Endothelial cell of umbilical vein (primary cell): Measurements from ENCODE around the gene UST. TPM values are rescaled to one million over a fixed set of nuclear protein-coding genes. Genes with fewer than 3 reads are reported as not detected.

Experiments used
- BruUV-seq: library from RNA; stranded (reverse); fragments of 400-500 nt; replicated peaks from 2 replicates; lab custom pipeline; 2021; lab: Mats Ljungman, UMichigan
- CTCF ChIA-PET: fragments of 300-600, 350-600 bp; sonication (Branson Sonifier 250); formaldehyde crosslinking; loops from one replicate; lab custom pipeline; 2021; ENCODE audit warnings: antibody characterized with exemption, inconsistent platforms; lab: Charles Lee
- POLR2A ChIA-PET: fragments of 300-600, 350-600 bp; sonication (Branson Sonifier 250); formaldehyde crosslinking; loops from one replicate; lab custom pipeline; 2021; ENCODE audit warnings: antibody characterized with exemption, inconsistent platforms; lab: Charles Lee
- DNase-seq: peaks from one replicate; pipeline ENCODE4 v3.0.0-alpha.2; 2011; ENCODE audit warnings: low read depth, low spot score
- FAIRE-seq: peaks from 2 replicates; lab custom pipeline; 2011; peaks lifted over from hg19 to GRCh38; lab: Jason Lieb, UNC
- H2AFZ ChIP-seq: 2 replicates; pipeline ENCODE4 v1.6.0; 2012; ENCODE audit warnings: low read depth, low read length, control low read depth, inconsistent platforms
- H3K27ac ChIP-seq: 2 replicates; pipeline ENCODE4 v1.5.1; 2011; ENCODE audit warnings: low read depth, mild to moderate bottlenecking, control low read depth, low read length, moderate library complexity; ENCODE audit not compliant: insufficient read depth
- H3K27me3 ChIP-seq, 2 experiments: 2 replicates each; pipeline versions ENCODE4 v1.6.0 to v1.6.1; 2011; ENCODE audit warnings: low read length in 2 of 2, mixed read lengths in 1 of 2; ENCODE audit not compliant: control insufficient read depth in 2 of 2, insufficient read depth in 2 of 2
- H3K36me3 ChIP-seq, 2 experiments: 2 replicates in 1 of 2; 3 replicates in 1 of 2; pipeline ENCODE4 v1.5.1; 2011; ENCODE audit warnings: low read length in 2 of 2, mild to moderate bottlenecking in 1 of 2, moderate library complexity in 1 of 2; ENCODE audit not compliant: control insufficient read depth in 2 of 2, insufficient read depth in 2 of 2; ENCODE audit errors: extremely low read depth in 1 of 2
- H3K4me1 ChIP-seq: 3 replicates; pipeline ENCODE4 v1.5.1; 2011; ENCODE audit warnings: mild to moderate bottlenecking, low read length; ENCODE audit not compliant: control insufficient read depth, insufficient read depth; ENCODE audit errors: extremely low read depth
- H3K4me2 ChIP-seq: 2 replicates; pipeline ENCODE4 v1.6.1; 2011; ENCODE audit warnings: low read length, control low read depth, mixed read lengths; ENCODE audit not compliant: insufficient read depth
- H3K4me3 ChIP-seq, 3 experiments: fragments of 200-600 bp in 1 of 3; sonication (generic), shearing (Covaris generic) in 1 of 3; replicated peaks in 1 of 3; 2 replicates each; pipeline ENCODE4 v1.5.1; 2011 to 2016; ENCODE audit warnings: control low read depth in 3 of 3, low read length in 3 of 3, mild to moderate bottlenecking in 2 of 3, inconsistent platforms in 1 of 3, low read depth in 1 of 3, moderate library complexity in 1 of 3; ENCODE audit not compliant: insufficient read depth in 1 of 3
- H3K79me2 ChIP-seq: 2 replicates; pipeline ENCODE4 v1.6.0; 2012; ENCODE audit warnings: low read length, inconsistent platforms; ENCODE audit not compliant: control insufficient read depth, insufficient read depth
- H3K9ac ChIP-seq: replicated peaks from 2 replicates; pipeline ENCODE3; 2011; ENCODE audit warnings: low read length, control low read depth; ENCODE audit not compliant: insufficient read depth; ENCODE audit errors: extremely low read depth
- H3K9me1 ChIP-seq: replicated peaks from 3 replicates; pipeline ENCODE4 v1.6.0; 2011; ENCODE audit warnings: mild to moderate bottlenecking, low read length; ENCODE audit not compliant: control insufficient read depth, insufficient read depth; ENCODE audit errors: extremely low read depth
- H3K9me3 ChIP-seq: replicated peaks from 2 replicates; pipeline ENCODE4 v1.5.1; 2012; ENCODE audit warnings: low read length, inconsistent platforms; ENCODE audit not compliant: control insufficient read depth, insufficient read depth
- H4K20me1 ChIP-seq: replicated peaks from 2 replicates; pipeline ENCODE3; 2011; ENCODE audit warnings: mild to moderate bottlenecking, low read length; ENCODE audit not compliant: control insufficient read depth, insufficient read depth; ENCODE audit errors: extremely low read depth
- EZH2 ChIP-seq: IDR thresholded peaks from 2 replicates; pipeline ENCODE4 v1.6.1; 2012; ENCODE audit warnings: borderline replicate concordance, low read depth, mild to moderate bottlenecking, moderate library complexity, low read length, inconsistent platforms; ENCODE audit not compliant: severe bottlenecking
- FOS ChIP-seq: IDR thresholded peaks from 2 replicates; pipeline ENCODE4 v1.6.1; 2011; ENCODE audit warnings: mild to moderate bottlenecking, low read length, moderate library complexity, borderline replicate concordance; ENCODE audit not compliant: insufficient read depth
- GATA2 ChIP-seq: IDR thresholded peaks from 2 replicates; pipeline ENCODE4 v1.7.0; 2011; ENCODE audit warnings: low read depth, mild to moderate bottlenecking, moderate library complexity, mixed read lengths, low read length; ENCODE audit not compliant: insufficient read length, insufficient read depth
- JUN ChIP-seq: IDR thresholded peaks from 2 replicates; pipeline ENCODE4 v1.6.1; 2011; ENCODE audit warnings: borderline replicate concordance, low read depth; ENCODE audit not compliant: insufficient read length, insufficient read depth
- MYC ChIP-seq: IDR thresholded peaks from one replicate; pipeline ENCODE4 v1.6.1; 2011; ENCODE audit warnings: mild to moderate bottlenecking, low read depth, low read length
- POLR2A ChIP-seq: IDR thresholded peaks from 2 replicates; pipeline ENCODE4 v1.6.1; 2012; ENCODE audit warnings: low read depth, mild to moderate bottlenecking, control low read depth, low read length
- POLR2AphosphoS5 ChIP-seq: IDR thresholded peaks from 2 replicates; pipeline ENCODE4 v1.6.1; 2012; ENCODE audit warnings: low read depth, mild to moderate bottlenecking, control low read depth, low read length, moderate library complexity; ENCODE audit not compliant: insufficient read depth
- dilution Hi-C: fragments of 300-500 bp; cut with MboI; formaldehyde crosslinking; loops from one replicate; pipeline ENCODE4 v1.15.0; 2019; ENCODE audit warnings: low sequenced_read_pairs; ENCODE audit not compliant: extremely low pct_ligation_motif_present
- intact Hi-C: fragments of 100-400 bp; cut with micrococcal nuclease; formaldehyde crosslinking; loops from one replicate; pipeline ENCODE4 v1.10.0; 2022
- polyA plus RNA-seq, 4 experiments: library from polyadenylated mRNA; depleted of rRNA in 3 of 4; stranded (reverse) in 3 of 4; unstranded in 1 of 4; fragments of >200 nt; gene quantifications; 2 replicates each; pipeline versions ENCODE4 v1.2.1 to v1.2.3, GENCODE V29; 2011 to 2012; ENCODE audit warnings: missing spikeins in 1 of 4
- total RNA-seq: library from RNA; stranded (reverse); gene quantifications from 2 replicates; pipeline ENCODE4 v1.2.3, GENCODE V29; 2021
- TF ChIP-seq, protein P1 (sequence below): IDR thresholded peaks from 2 replicates; pipeline ENCODE4 v1.6.1; 2011; ENCODE audit not compliant: insufficient read depth, insufficient read length
- TF ChIP-seq, protein P2 (sequence below), 2 donors: IDR thresholded peaks; 1 replicate in 1 of 2; 2 replicates in 1 of 2; pipeline ENCODE4 v1.5.1; 2011; ENCODE audit warnings: low read length in 2 of 2, mild to moderate bottlenecking in 2 of 2, moderate library complexity in 2 of 2, control low read depth in 1 of 2, inconsistent platforms in 1 of 2, low read depth in 1 of 2; ENCODE audit not compliant: insufficient read depth in 1 of 2; ENCODE audit errors: extremely low read depth in 1 of 2

The UST gene
- total and polyA plus RNA-seq, 2 donors (not counting 3 experiments of a cell fraction or from before 2014, with no cell fraction given) = 0.26 to 0.84 TPM

GRCh38 chr6:148907573-148907972 is 160.7 kb downstream of the UST start:
- ChIA-PET CTCF (no interaction called here), POLR2A (no interaction called here)
- Histone ChIP-seq H3K79me2 (no peaks in the 10 kb centered on the region), H3K4me3 (no peak overlapping the region), H3K27me3 (no peaks in the 10 kb centered on the region), H3K9ac (no peak overlapping the region), H3K9me3 (no peaks in the 10 kb centered on the region), H3K9me1 (no peaks in the 10 kb centered on the region), H3K4me2 (no peak overlapping the region), H2AFZ (no peak overlapping the region), H3K4me1 (no peaks in the 10 kb centered on the region), H4K20me1 (no peaks in the 10 kb centered on the region), H3K27ac (no peak overlapping the region), H3K36me3 (no peaks in the 10 kb centered on the region)
- intact Hi-C loops = no loop called here
- FAIRE-seq (no peak), DNase-seq (no peak)
- dilution Hi-C loops = no loop called here
- TF ChIP-seq EZH2 (no peak), GATA2 (no peak), FOS (no peak), MYC (no peak), JUN (no peak), POLR2AphosphoS5 (no peak), POLR2A (no peak)
- TF ChIP-seq, protein P1, sequence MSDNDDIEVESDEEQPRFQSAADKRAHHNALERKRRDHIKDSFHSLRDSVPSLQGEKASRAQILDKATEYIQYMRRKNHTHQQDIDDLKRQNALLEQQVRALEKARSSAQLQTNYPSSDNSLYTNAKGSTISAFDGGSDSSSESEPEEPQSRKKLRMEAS = no peak
- TF ChIP-seq, protein P2, sequence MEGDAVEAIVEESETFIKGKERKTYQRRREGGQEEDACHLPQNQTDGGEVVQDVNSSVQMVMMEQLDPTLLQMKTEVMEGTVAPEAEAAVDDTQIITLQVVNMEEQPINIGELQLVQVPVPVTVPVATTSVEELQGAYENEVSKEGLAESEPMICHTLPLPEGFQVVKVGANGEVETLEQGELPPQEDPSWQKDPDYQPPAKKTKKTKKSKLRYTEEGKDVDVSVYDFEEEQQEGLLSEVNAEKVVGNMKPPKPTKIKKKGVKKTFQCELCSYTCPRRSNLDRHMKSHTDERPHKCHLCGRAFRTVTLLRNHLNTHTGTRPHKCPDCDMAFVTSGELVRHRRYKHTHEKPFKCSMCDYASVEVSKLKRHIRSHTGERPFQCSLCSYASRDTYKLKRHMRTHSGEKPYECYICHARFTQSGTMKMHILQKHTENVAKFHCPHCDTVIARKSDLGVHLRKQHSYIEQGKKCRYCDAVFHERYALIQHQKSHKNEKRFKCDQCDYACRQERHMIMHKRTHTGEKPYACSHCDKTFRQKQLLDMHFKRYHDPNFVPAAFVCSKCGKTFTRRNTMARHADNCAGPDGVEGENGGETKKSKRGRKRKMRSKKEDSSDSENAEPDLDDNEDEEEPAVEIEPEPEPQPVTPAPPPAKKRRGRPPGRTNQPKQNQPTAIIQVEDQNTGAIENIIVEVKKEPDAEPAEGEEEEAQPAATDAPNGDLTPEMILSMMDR (IDR thresholded peaks at IDR 0.05; ENCODE audit: extremely low read depth in 1 of 2, insufficient read depth in 1 of 2, low read depth in 1 of 2, low read length in 2 of 2) = no peak
- BruUV-seq = no TSS peak
